Suppressor macrophage treated with lipopolysaccharide for 4 hours (primary cell): Measurements from ENCODE around the gene RGS4.

ENCODE experiments used
- DNase-seq: peaks from one replicate; pipeline ENCODE4 v3.0.0-alpha.2; 2020

Gene RGS4

GRCh38 chr1:163106364-163106987 is 37.3 kb downstream of the RGS4 start:
- no peak for DNase-seq

GRCh38 chr1:163107655-163108054 is 38.5 kb downstream of the RGS4 start:
- no peak for DNase-seq

GRCh38 chr1:163115887-163116286 is 46.7 kb downstream of the RGS4 start:
- DNase-seq: no peak

- no peak for DNase-seq
Measured at GRCh38 chr1:163119707-163120106, 50.5 kb downstream of the RGS4 start.

GRCh38 chr1:163120372-163120771 is 51.2 kb downstream of the RGS4 start:
- DNase-seq: no peak

GRCh38 chr1:163124812-163125211 is 55.7 kb downstream of the RGS4 start:
- DNase-seq: no peak
